ENCODE results near the gene PIEZO2.

GRCh38 chr18:11178951-11179549 lies 29.7 kb upstream of the PIEZO2 start:
- TF ChIP-seq POLR2A (IDR thresholded peaks at IDR 0.05): no peak
- TF ChIP-seq CTCF (IDR thresholded peaks at IDR 0.05): no peak
- TF ChIP-seq POLR2AphosphoS5 (IDR thresholded peaks at IDR 0.05): no peak
- TF ChIP-seq EP300 (IDR thresholded peaks at IDR 0.05): no peak

All from gastroesophageal sphincter (tissue), 3 donors.